ENCODE measurements around the gene C17orf50.

Gene C17orf50

DNA sequence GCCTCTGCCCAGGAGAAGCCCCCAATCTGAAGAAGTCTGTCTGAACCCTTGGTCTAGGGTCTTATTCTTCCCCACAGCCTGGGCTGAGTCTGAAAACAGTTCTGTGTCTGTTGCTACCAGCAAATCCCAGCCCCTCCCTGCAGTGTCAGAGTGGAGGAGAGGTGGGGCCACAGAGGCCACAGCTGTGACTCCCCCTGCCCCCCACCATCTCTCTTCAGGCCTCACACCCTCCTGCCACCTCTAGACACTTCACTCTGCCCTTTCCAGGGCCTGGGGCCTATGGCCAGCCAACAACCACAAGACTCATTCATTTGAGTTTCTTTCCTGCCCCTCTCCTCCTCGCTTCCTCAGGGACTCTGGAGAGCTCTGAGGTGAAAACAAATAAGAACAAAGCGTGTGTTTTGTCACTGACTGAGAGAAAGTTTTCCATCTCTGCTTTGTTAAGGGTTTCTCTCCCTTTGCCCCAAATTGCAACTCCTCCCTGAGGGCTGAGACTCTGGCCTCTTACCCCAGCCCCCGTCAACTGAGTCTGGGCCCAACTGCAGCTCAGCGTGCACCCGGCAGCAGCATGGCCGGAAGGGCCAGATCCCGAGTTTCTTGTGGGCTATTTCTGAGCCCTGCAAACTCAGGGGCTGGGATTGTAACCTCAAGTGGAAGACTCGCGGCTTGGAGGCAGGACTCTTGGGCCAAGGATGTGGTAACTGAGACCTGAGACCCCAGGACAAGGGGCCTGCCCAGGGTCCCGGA is 13.2 kb downstream of the C17orf50 start:
- H3K27ac ChIP-seq (ENCODE audit: low read depth, low read length), result peak overlapping the region; percentile 74
- H3K4me1 ChIP-seq (ENCODE audit: insufficient read depth, low read length), result peaks cover 29% of the 10 kb centered on the region
- H3K27me3 ChIP-seq (ENCODE audit: control insufficient read depth in 1 of 2, insufficient read depth in 2 of 2, low read length in 2 of 2), result no peaks in the 10 kb centered on the region
- H3K4me3 ChIP-seq (ENCODE audit: low read depth in 1 of 2, low read length in 2 of 2), result no peak overlapping the region
- H3K36me3 ChIP-seq (ENCODE audit: insufficient read depth, low read length), result no peaks in the 10 kb centered on the region
- no peaks in the 10 kb centered on the region for H3K9me3 ChIP-seq (ENCODE audit: low read length)
- no peak overlapping the region for H3K9ac ChIP-seq (ENCODE audit: low read length)

DNA sequence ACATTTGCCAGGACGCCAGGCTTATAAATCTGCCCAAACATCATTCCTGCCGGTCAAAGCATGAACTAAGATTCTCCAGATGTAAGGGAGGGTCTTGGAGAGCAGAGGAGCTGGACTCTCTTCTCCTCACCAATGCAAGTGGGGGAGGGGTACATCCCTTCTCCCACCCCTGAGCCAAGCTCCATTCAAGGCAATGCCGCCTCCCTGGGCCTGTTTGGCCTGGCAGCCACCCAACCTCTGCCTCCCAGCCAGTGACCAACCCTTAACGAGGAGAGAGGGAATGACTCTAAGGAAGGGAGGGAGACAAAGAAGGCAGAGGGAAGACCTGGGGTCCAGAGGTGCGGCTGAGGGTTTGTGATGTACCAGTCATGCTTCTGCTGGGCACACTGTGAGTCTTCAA is 13.8 kb downstream of the C17orf50 start:
- Histone ChIP-seq H3K9ac (ENCODE audit: low read length) (peak overlapping the region; percentile 77), H3K4me3 (ENCODE audit: low read depth in 1 of 2, low read length in 2 of 2) (peak overlapping the region; percentile 17 to 48), H3K27ac (ENCODE audit: low read depth, low read length) (peak overlapping the region; percentile 74), H3K27me3 (ENCODE audit: control insufficient read depth in 1 of 2, insufficient read depth in 2 of 2, low read length in 2 of 2) (no peaks in the 10 kb centered on the region), H3K4me1 (ENCODE audit: insufficient read depth, low read length) (peaks cover 29% of the 10 kb centered on the region), H3K9me3 (ENCODE audit: low read length) (no peaks in the 10 kb centered on the region), H3K36me3 (ENCODE audit: insufficient read depth, low read length) (no peaks in the 10 kb centered on the region)

DNA sequence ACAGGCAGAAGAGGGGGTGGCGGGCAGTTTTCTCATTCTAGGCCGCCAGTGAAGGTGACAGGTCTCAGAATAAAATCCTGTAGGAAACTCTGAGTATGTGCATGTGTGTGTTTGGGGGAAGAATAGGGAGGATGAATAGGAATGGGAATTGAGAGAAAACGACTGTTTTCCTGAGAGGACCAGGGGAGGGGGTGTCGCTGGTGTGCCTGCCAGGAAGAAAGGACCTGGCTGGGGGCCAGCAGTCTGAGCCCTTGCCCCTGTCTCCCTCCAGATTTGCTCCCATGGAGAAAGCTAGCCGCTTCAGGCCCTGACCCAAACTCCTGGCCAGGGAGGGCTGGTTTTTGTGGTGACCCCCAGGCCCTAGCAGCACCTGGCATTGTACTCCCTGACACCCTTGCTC is 14.4 kb downstream of the C17orf50 start:
- Histone ChIP-seq H3K9me3 (ENCODE audit: low read length) (no peaks in the 10 kb centered on the region), H3K36me3 (ENCODE audit: insufficient read depth, low read length) (no peaks in the 10 kb centered on the region), H3K27ac (ENCODE audit: low read depth, low read length) (peak overlapping the region; percentile 74), H3K4me1 (ENCODE audit: insufficient read depth, low read length) (peaks cover 29% of the 10 kb centered on the region), H3K4me3 (ENCODE audit: low read depth in 1 of 2, low read length in 2 of 2) (peak overlapping the region; percentile 17 to 48), H3K9ac (ENCODE audit: low read length) (peak overlapping the region; percentile 77), H3K27me3 (ENCODE audit: control insufficient read depth in 1 of 2, insufficient read depth in 2 of 2, low read length in 2 of 2) (no peaks in the 10 kb centered on the region)

DNA sequence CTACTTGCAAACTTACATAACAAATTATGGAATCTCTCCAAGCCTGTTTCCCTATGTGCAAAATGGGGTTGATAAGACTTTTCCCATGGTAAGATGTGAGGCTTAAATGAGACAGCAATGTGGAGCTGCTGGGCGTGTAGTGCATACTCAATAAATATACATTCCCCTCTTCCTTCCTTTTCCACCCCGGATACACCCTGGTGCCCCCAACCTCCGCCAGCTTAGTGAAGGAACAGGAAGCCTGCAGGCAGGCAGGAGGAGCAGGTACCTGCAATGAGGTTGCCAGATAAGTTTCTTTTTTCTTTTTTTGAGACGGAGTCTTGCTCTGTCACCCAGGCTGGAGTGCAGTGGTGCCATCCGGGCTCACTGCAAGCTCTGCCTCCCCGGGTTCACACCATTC is 14.9 kb downstream of the C17orf50 start:
- peak overlapping the region; percentile 77 for H3K9ac ChIP-seq (ENCODE audit: low read length)
- peaks cover 29% of the 10 kb centered on the region for H3K4me1 ChIP-seq (ENCODE audit: insufficient read depth, low read length)
- no peaks in the 10 kb centered on the region for H3K9me3 ChIP-seq (ENCODE audit: low read length)
- no peaks in the 10 kb centered on the region for H3K36me3 ChIP-seq (ENCODE audit: insufficient read depth, low read length)
- H3K27ac ChIP-seq (ENCODE audit: low read depth, low read length), result peak overlapping the region; percentile 74
- H3K27me3 ChIP-seq (ENCODE audit: control insufficient read depth in 1 of 2, insufficient read depth in 2 of 2, low read length in 2 of 2), result no peaks in the 10 kb centered on the region
- peak overlapping the region; percentile 12 to 48 for H3K4me3 ChIP-seq (ENCODE audit: low read depth in 1 of 2, low read length in 2 of 2)

DNA sequence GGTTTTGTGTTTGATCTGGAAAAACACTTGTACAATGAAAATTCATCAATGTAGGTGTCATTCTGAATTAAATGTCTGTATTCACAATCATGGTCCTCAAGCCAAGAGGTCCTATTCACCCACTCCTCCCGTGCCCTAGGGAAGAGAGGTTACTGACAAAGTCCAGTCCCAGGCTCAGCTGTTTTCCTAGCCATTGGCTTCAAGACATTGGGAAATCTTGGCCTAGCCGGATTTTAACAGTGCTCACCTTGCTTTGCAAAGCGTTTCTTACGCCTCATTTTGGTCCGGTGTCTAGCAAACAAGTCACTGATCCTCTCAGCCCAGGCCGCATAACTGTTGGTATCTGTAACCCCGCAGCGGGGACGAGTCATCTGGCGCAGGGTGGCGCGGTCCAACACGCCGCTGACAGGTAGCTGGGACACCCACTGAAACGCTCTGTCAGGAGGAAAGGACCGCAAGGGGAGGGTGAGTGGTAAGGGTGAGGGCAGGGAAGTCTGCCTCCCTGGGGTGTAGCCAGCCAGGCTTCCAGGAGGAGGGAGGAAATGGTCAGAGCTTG is 18.0 kb downstream of the C17orf50 start:
- no peak overlapping the region for H3K9ac ChIP-seq (ENCODE audit: low read length)
- peaks cover 27% of the 10 kb centered on the region for H3K4me1 ChIP-seq (ENCODE audit: insufficient read depth, low read length)
- no peak overlapping the region for H3K27ac ChIP-seq (ENCODE audit: low read depth, low read length)
- H3K9me3 ChIP-seq (ENCODE audit: low read length), result no peaks in the 10 kb centered on the region
- H3K27me3 ChIP-seq (ENCODE audit: control insufficient read depth in 1 of 2, insufficient read depth in 2 of 2, low read length in 2 of 2), result no peaks in the 10 kb centered on the region
- no peaks in the 10 kb centered on the region for H3K36me3 ChIP-seq (ENCODE audit: insufficient read depth, low read length)
- no peak overlapping the region for H3K4me3 ChIP-seq (ENCODE audit: low read depth in 1 of 2, low read length in 2 of 2)

DNA sequence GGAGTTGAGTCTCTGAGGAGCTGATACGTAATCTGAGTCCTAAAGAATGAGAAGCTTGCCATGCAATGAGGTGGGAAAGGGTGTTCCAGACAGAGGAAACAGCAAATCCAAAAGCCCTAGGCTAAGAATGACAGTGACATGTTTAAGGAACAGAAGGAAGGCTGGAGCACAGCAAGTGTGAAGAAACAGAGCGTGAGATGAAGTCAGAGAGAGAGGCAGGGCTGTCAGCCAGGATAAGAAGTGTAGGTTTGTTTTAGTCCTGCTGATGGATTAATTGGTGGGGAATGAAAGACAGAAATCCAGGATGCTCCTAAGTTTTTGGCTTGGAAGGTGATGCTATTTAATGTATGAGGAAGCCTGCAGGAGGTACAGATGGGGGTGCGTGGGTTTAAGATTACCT is 20.3 kb downstream of the C17orf50 start:
- H3K27ac ChIP-seq (ENCODE audit: low read depth, low read length), result no peak overlapping the region
- peaks cover 3% of the 10 kb centered on the region for H3K36me3 ChIP-seq (ENCODE audit: insufficient read depth, low read length)
- H3K4me1 ChIP-seq (ENCODE audit: insufficient read depth, low read length), result peaks cover 25% of the 10 kb centered on the region
- no peak overlapping the region for H3K4me3 ChIP-seq (ENCODE audit: low read depth in 1 of 2, low read length in 2 of 2)
- H3K27me3 ChIP-seq (ENCODE audit: control insufficient read depth in 1 of 2, insufficient read depth in 2 of 2, low read length in 2 of 2), result no peaks in the 10 kb centered on the region
- H3K9ac ChIP-seq (ENCODE audit: low read length), result no peak overlapping the region
- H3K9me3 ChIP-seq (ENCODE audit: low read length), result no peaks in the 10 kb centered on the region

DNA sequence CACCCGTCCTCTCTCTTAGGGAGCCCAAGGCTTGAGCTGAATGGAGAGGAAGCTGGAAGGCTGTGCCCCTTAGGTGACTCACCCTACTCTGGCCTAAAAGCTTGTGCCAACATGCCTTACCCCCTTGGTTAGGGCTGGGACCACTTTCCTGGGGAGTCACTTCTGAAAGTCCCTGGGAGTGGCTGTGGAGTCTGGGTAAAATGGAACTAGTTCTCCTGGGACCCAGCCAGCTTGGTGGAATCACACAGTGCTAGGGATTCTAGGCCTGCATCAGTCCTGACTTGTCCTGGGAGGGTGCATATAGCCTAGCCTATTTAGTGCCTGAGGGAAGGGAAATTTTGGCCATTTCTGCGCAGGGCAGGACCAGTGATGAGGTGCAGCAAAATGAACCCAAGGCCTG is 24.2 kb downstream of the C17orf50 start:
- peaks cover 62% of the 10 kb centered on the region for H3K4me1 ChIP-seq (ENCODE audit: insufficient read depth, low read length)
- peaks cover 3% of the 10 kb centered on the region for H3K36me3 ChIP-seq (ENCODE audit: insufficient read depth, low read length)
- no peak overlapping the region for H3K4me3 ChIP-seq (ENCODE audit: low read depth in 1 of 2, low read length in 2 of 2)
- H3K27me3 ChIP-seq (ENCODE audit: control insufficient read depth in 1 of 2, insufficient read depth in 2 of 2, low read length in 2 of 2), result no peaks in the 10 kb centered on the region
- H3K9me3 ChIP-seq (ENCODE audit: low read length), result no peaks in the 10 kb centered on the region
- H3K9ac ChIP-seq (ENCODE audit: low read length), result no peak overlapping the region
- H3K27ac ChIP-seq (ENCODE audit: low read depth, low read length), result no peak overlapping the region

DNA sequence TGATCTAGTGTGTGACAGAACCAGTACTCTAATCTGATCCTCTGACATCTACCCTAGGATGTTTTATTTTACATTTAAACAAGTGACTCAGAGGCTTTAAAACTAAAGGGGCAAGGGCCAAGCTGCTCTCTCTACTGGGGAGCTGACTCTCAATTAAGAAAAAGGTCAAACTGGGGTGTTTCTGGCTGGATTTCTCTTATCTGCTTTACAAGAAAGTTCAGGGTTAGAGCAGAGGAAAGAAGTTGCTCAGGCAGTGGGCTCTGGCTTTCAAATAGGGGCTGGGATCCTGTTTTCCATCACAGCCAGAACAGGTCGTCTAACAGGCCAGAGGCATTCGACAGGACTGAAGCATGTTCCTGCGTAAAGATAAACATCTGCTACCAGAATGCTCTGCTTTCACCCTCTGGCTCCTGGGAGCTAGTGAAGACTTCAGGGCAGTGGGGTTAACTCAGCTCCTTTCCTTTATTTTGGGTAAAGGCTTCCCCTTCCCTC is 26.3 kb downstream of the C17orf50 start:
- H3K4me3 ChIP-seq (ENCODE audit: low read depth in 1 of 2, low read length in 2 of 2), result no peak overlapping the region
- H3K9ac ChIP-seq (ENCODE audit: low read length), result no peak overlapping the region
- peaks cover 3% of the 10 kb centered on the region for H3K36me3 ChIP-seq (ENCODE audit: insufficient read depth, low read length)
- peaks cover 62% of the 10 kb centered on the region for H3K4me1 ChIP-seq (ENCODE audit: insufficient read depth, low read length)
- H3K27me3 ChIP-seq (ENCODE audit: control insufficient read depth in 1 of 2, insufficient read depth in 2 of 2, low read length in 2 of 2), result no peaks in the 10 kb centered on the region
- H3K27ac ChIP-seq (ENCODE audit: low read depth, low read length), result peak overlapping the region; percentile 65
- H3K9me3 ChIP-seq (ENCODE audit: low read length), result no peaks in the 10 kb centered on the region

DNA sequence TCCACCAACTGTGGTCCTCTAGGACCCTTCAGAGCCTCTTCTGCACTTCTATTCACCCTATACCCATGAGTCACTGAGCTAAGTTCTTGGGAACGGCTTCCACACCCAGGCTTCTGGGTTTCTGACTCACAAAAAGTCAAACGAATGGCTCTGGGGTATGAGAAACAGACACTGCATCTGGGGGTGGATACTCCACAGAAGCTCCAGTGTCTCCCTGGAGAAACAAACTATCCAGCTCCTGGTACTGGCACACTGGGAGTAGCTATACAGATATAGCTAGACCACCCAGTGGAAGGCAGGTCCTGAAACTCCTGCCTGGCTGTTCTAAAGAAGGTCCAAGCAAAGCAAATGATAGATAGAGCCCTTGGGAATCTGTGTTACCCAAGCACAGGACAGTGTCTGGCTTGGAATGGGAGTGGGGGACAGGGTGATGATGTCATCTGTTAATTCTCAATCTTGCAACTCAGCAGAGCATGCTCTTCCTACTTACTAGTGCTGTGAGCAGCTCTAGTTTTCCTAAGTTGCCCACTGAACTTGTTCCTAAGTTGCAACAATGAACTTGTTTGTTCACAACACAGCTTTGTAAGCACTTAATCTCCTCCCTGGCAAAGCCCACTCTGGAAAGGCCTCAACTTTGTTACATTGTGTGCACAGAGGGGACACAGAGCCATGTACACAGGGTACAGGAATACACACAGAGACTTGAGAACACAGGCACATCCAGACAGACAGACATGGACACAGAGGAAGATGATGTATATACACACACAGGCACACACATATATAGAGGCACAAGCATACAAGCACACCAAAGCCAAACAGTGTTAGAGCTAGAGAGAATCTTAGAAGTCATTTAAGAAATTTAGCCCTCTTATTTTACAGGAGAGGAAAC is 28.0 kb downstream of the C17orf50 start:
- H3K4me1 ChIP-seq (ENCODE audit: insufficient read depth, low read length), result peaks cover 68% of the 10 kb centered on the region
- H3K9ac ChIP-seq (ENCODE audit: low read length), result no peak overlapping the region
- H3K27me3 ChIP-seq (ENCODE audit: control insufficient read depth in 1 of 2, insufficient read depth in 2 of 2, low read length in 2 of 2), result no peaks in the 10 kb centered on the region
- H3K4me3 ChIP-seq (ENCODE audit: low read depth in 1 of 2, low read length in 2 of 2), result no peak overlapping the region
- H3K9me3 ChIP-seq (ENCODE audit: low read length), result no peaks in the 10 kb centered on the region
- peak overlapping the region; percentile 40 for H3K27ac ChIP-seq (ENCODE audit: low read depth, low read length)
- peaks cover 3% of the 10 kb centered on the region for H3K36me3 ChIP-seq (ENCODE audit: insufficient read depth, low read length)

DNA sequence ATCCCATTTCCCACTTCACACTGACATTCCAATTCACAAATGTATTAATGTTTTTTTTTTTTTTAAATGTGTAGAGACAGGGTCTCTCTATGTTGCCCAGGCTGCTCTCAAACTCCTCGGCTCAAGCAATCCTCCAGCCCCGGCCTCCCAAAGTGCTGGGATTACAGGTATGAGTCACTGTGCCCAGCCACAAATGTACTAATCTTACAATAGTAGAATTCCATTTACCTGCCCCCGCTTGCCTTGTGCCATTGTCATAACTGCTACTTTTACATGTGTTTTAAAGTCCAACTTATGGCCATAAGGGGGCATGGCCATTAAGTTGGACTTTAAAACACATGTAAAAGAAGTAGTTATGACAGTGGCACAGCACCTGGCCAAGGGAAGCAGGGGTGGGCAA is 30.2 kb downstream of the C17orf50 start:
- H3K9ac ChIP-seq (ENCODE audit: low read length), result no peak overlapping the region
- peaks cover 0 to 2% of the 10 kb centered on the region in 2 donors for H3K27me3 ChIP-seq (ENCODE audit: control insufficient read depth in 1 of 2, insufficient read depth in 2 of 2, low read length in 2 of 2)
- H3K4me3 ChIP-seq (ENCODE audit: low read depth in 1 of 2, low read length in 2 of 2), result no peak overlapping the region
- H3K36me3 ChIP-seq (ENCODE audit: insufficient read depth, low read length), result peaks cover under 1% of the 10 kb centered on the region
- peaks cover 53% of the 10 kb centered on the region for H3K4me1 ChIP-seq (ENCODE audit: insufficient read depth, low read length)
- no peak overlapping the region for H3K27ac ChIP-seq (ENCODE audit: low read depth, low read length)
- H3K9me3 ChIP-seq (ENCODE audit: low read length), result no peaks in the 10 kb centered on the region

DNA sequence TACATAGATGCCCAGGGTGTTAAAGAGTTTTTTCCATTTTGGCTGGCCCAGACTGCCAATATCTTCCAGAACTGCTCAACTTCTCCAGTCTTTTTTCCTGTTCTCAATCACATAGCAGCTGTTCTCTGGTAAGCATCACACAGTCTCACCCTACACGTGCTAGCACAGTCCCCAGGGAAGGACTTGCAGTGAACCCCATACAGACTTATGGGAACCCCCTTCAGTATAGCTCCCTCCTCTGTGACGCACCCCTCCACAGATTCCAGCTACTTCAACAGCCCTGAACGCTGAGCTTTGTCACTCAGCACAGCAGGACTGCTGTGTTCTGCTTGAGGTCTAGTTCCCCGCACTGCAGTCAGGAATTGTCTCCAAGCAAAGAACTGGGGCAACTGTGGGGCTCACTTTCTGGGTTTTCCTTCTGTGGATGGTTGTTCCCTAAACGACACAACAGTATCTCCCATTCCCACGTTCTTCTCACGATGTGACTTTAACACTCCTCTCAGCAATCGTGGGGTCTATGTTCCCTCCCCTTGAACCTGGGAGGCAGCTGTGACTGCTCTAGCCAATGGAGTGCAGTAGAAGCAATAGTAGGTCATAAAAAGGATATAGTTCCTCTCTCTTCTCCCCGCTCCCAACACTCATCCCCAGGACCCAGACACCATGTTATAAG is 31.1 kb downstream of the C17orf50 start:
- H3K36me3 ChIP-seq (ENCODE audit: insufficient read depth, low read length), result no peaks in the 10 kb centered on the region
- no peaks in the 10 kb centered on the region for H3K9me3 ChIP-seq (ENCODE audit: low read length)
- peaks cover 0 to 5% of the 10 kb centered on the region in 2 donors for H3K27me3 ChIP-seq (ENCODE audit: control insufficient read depth in 1 of 2, insufficient read depth in 2 of 2, low read length in 2 of 2)
- H3K27ac ChIP-seq (ENCODE audit: low read depth, low read length), result no peak overlapping the region
- H3K9ac ChIP-seq (ENCODE audit: low read length), result no peak overlapping the region
- H3K4me3 ChIP-seq (ENCODE audit: low read depth in 1 of 2, low read length in 2 of 2), result peak overlapping the region in 1 of 2 donors; percentile 3
- H3K4me1 ChIP-seq (ENCODE audit: insufficient read depth, low read length), result peaks cover 46% of the 10 kb centered on the region

All from muscle layer of colon (tissue), 2 donors.